ENCODE measurements around the gene TBC1D22A. TPM values are rescaled to one million over a fixed set of nuclear protein-coding genes. Genes with fewer than 3 reads are reported as not detected.

TBC1D22A gene
- total RNA-seq, 1 experiment from 2014 or later, result 27.6 TPM

- no peak for DNase-seq
- H3K9me3 Mint-ChIP-seq (ENCODE audit: low read depth, unreplicated experiment), result no peaks in the 10 kb centered on the region
- TF ChIP-seq CTCF (IDR thresholded peaks at IDR 0.05; ENCODE audit: unreplicated experiment), result no peak
- CTCF ChIA-PET, result interaction anchor here (0.6 kb wide), 1 partner anchor 17 kb away, joined by 3 read pairs; no protein-coding TSS in a partner anchor
- BruUV-seq (replicated peaks), result no TSS peak
- H3K36me3 Mint-ChIP-seq (ENCODE audit: insufficient read depth, unreplicated experiment), result no peaks in the 10 kb centered on the region
- no peaks in the 10 kb centered on the region for H3K4me1 Mint-ChIP-seq (ENCODE audit: low read depth, unreplicated experiment)
- intact Hi-C loops (cut with micrococcal nuclease; ENCODE audit: unreplicated experiment), result no loop called here
- no peak overlapping the region for H3K27ac Mint-ChIP-seq (ENCODE audit: unreplicated experiment)
- no peak overlapping the region for H3K4me3 Mint-ChIP-seq (ENCODE audit: low read depth, unreplicated experiment)
- no peaks in the 10 kb centered on the region for H3K27me3 Mint-ChIP-seq (ENCODE audit: unreplicated experiment)
Observed at GRCh38 chr22:46895753-46896152, 133.3 kb downstream of the TBC1D22A start.

GRCh38 chr22:46896166-46896565, 133.7 kb downstream of the TBC1D22A start:
- Mint-ChIP-seq H3K4me3 (ENCODE audit: low read depth, unreplicated experiment) (no peak overlapping the region), H3K27me3 (ENCODE audit: unreplicated experiment) (no peaks in the 10 kb centered on the region), H3K27ac (ENCODE audit: unreplicated experiment) (no peak overlapping the region), H3K36me3 (ENCODE audit: insufficient read depth, unreplicated experiment) (no peaks in the 10 kb centered on the region), H3K4me1 (ENCODE audit: low read depth, unreplicated experiment) (no peaks in the 10 kb centered on the region), H3K9me3 (ENCODE audit: low read depth, unreplicated experiment) (no peaks in the 10 kb centered on the region)
- CTCF ChIA-PET, result interaction anchor here (0.6 kb wide), 1 partner anchor 18 kb away, joined by 3 read pairs; no protein-coding TSS in a partner anchor
- DNase-seq, result no peak
- BruUV-seq (replicated peaks), result no TSS peak
- no peak for TF ChIP-seq CTCF (IDR thresholded peaks at IDR 0.05; ENCODE audit: unreplicated experiment)
- intact Hi-C loops (cut with micrococcal nuclease; ENCODE audit: unreplicated experiment), result no loop called here

GRCh38 chr22:46896568-46897245, 134.3 kb downstream of the TBC1D22A start:
- Mint-ChIP-seq H3K27me3 (ENCODE audit: unreplicated experiment) (no peaks in the 10 kb centered on the region), H3K4me3 (ENCODE audit: low read depth, unreplicated experiment) (no peak overlapping the region), H3K27ac (ENCODE audit: unreplicated experiment) (no peak overlapping the region), H3K4me1 (ENCODE audit: low read depth, unreplicated experiment) (no peaks in the 10 kb centered on the region), H3K9me3 (ENCODE audit: low read depth, unreplicated experiment) (no peaks in the 10 kb centered on the region), H3K36me3 (ENCODE audit: insufficient read depth, unreplicated experiment) (no peaks in the 10 kb centered on the region)
- BruUV-seq (replicated peaks), result no TSS peak
- DNase-seq, result no peak
- CTCF ChIA-PET, result no interaction called here
- no peak for TF ChIP-seq CTCF (IDR thresholded peaks at IDR 0.05; ENCODE audit: unreplicated experiment)
- intact Hi-C loops (cut with micrococcal nuclease; ENCODE audit: unreplicated experiment), result no loop called here

- Mint-ChIP-seq H3K27ac (ENCODE audit: unreplicated experiment) (no peak overlapping the region), H3K4me1 (ENCODE audit: low read depth, unreplicated experiment) (no peaks in the 10 kb centered on the region), H3K27me3 (ENCODE audit: unreplicated experiment) (no peaks in the 10 kb centered on the region), H3K4me3 (ENCODE audit: low read depth, unreplicated experiment) (no peak overlapping the region), H3K9me3 (ENCODE audit: low read depth, unreplicated experiment) (no peaks in the 10 kb centered on the region), H3K36me3 (ENCODE audit: insufficient read depth, unreplicated experiment) (no peaks in the 10 kb centered on the region)
- no peak for TF ChIP-seq CTCF (IDR thresholded peaks at IDR 0.05; ENCODE audit: unreplicated experiment)
- CTCF ChIA-PET, result no interaction called here
- intact Hi-C loops (cut with micrococcal nuclease; ENCODE audit: unreplicated experiment), result no loop called here
- no peak for DNase-seq
- BruUV-seq (replicated peaks), result no TSS peak
Observed at GRCh38 chr22:46897246-46897623, 134.8 kb downstream of the TBC1D22A start.
